ENCODE results near the gene L3MBTL2. TPM values are rescaled to one million over a fixed set of nuclear protein-coding genes. Genes with fewer than 3 reads are reported as not detected.

The L3MBTL2 gene
- total RNA-seq, 2 donors from 2014 or later = 16.1 to 18.9 TPM

DNA sequence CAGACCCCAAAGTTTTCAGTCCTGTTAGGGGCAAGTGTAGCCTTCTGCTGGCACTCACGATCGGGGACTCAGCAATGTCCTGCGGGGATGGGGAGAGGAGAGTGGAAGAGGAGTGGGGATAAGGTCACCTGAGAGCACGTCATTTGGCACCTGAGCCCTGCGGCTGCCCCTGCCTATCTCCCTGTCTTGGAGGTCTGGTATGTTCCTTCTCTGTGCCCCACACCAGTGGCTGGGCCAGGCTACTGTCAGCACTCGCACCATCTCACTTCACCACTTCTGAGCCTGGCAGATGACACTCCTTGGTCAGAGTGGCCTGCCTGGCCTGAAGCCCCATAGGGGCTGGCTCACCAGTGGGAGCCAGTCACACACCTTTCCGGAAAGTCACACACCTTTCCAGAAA is 55.8 kb downstream of the L3MBTL2 start:
- DNase-seq (no peak), ATAC-seq (no peak)
- intact Hi-C loops (cut with DNase I, micrococcal nuclease) = no loop called here

- intact Hi-C loops (cut with DNase I, micrococcal nuclease) = no loop called here
- ATAC-seq = no peak
Measured at GRCh38 chr22:41261541-41262249, 56.6 kb downstream of the L3MBTL2 start.

DNA sequence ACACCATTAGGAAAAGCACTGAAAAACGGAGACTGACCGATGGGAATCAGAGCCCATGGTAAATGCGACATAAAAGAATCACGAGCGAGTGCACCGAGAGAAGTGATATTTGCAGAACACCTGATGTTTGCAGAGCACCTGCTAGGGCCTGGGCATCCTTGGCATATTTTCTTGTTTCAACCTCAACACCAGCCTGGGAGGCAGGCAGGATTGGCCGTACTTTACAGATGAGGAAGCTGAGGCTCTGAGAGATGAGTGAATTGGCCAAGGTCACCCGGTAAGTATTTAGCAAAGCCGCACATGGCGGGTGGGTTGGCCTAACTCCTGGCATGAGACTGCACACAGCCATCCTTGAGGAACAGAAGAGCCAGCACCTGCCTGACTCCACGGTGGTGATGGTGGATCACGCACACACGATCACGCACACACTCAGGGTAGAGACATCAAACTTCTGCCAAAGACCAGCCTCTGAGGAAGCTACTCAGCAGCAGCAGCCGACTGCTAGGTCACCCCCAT is 57.2 kb downstream of the L3MBTL2 start:
- intact Hi-C loops (cut with DNase I, micrococcal nuclease) = no loop called here

More at GRCh38 chr22:41261541-41262249, 56.6 kb downstream of the L3MBTL2 start:
- no peak for DNase-seq

GRCh38 chr22:41263704-41264103 is 58.6 kb downstream of the L3MBTL2 start:
- intact Hi-C loops (cut with DNase I, micrococcal nuclease) = no loop called here
- no peak for ATAC-seq

More for the DNA sequence above, 57.2 kb downstream of the L3MBTL2 start:
- DNase-seq = no peak
- no peak for ATAC-seq

DNA sequence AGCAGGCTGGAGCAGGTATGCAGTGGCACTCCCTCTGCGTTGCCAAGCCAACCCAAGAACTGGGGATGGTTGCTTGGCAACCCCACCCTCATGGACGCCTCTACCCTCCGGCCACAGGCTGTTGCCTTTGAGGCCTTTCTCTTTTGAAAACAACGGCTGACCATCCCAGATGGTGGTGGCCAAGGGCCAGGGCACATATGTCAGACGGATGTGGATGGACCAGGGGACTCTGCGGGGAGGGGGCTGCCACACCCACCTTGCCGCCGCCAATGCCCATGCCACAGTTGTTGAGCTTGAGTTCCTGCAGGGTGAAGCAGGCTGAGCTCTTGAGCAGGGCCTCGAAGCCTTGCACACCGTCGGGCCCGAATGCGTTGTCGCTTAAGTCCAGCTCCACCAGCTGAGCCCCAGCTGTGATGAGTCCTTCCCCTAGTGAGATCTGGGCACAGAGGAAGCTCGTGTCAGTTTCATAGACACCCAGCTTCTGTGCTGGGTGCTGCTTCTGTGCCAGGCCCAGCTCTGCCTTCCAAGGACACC is 59.4 kb downstream of the L3MBTL2 start:
- ATAC-seq = no peak
- intact Hi-C loops (cut with DNase I, micrococcal nuclease) = no loop called here
- DNase-seq = no peak

More at GRCh38 chr22:41263704-41264103, 58.6 kb downstream of the L3MBTL2 start:
- DNase-seq = no peak

DNA sequence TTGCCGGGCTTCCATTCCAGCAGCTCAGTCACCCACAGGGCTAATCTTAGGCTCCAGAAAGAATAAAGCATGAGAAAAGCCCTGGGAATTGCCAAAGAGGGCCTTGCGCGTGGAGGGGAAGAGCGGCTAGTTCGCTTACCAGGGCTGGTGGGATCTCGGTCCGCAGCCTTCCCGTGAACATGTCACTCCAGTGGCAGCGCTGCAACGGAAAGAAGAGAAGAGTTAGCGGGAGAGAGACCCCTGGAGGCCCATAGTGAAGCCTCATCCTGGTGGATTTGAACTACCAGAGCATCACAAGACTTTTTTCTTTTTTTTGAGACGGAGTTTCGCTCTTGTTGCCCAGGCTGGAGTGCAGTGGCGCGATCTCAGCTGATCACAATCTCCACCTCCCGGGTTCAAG is 62.8 kb downstream of the L3MBTL2 start:
- intact Hi-C loops (cut with DNase I, micrococcal nuclease) = no loop called here
- no peak for DNase-seq
- no peak for ATAC-seq

- no peak for DNase-seq
- intact Hi-C loops (cut with DNase I, micrococcal nuclease) = no loop called here
- no peak for ATAC-seq
Measured at GRCh38 chr22:41271787-41272186, 66.7 kb downstream of the L3MBTL2 start.

GRCh38 chr22:41273128-41273527 is 68.0 kb downstream of the L3MBTL2 start:
- ATAC-seq (no peak), DNase-seq (no peak)
- intact Hi-C loops (cut with DNase I, micrococcal nuclease) = no loop called here

GRCh38 chr22:41274856-41275255 is 69.7 kb downstream of the L3MBTL2 start:
- no peak for DNase-seq
- ATAC-seq = no peak
- intact Hi-C loops (cut with DNase I, micrococcal nuclease) = no loop called here

GRCh38 chr22:41280065-41280464 is 75.0 kb downstream of the L3MBTL2 start:
- no peak for ATAC-seq
- intact Hi-C loops (cut with DNase I, micrococcal nuclease) = no loop called here
- no peak for DNase-seq

- intact Hi-C loops (cut with DNase I, micrococcal nuclease) = no loop called here
- DNase-seq (no peak), ATAC-seq (no peak)
Measured at GRCh38 chr22:41280854-41281253, 75.7 kb downstream of the L3MBTL2 start.

Small RNA genes lying within 50 kb of the gene (microRNA-seq; reads per million reads assigned to microRNA genes)
- 0 reads per million in 2 donors for gene MIR6889

Other genes starting within 250 kb of the L3MBTL2 start
- gene EP300, start 112.7 kb upstream of the L3MBTL2 start, total RNA-seq = 10 to 100 TPM; 63.0 to 67.6 TPM
- gene CHADL, start 35.6 kb downstream of the L3MBTL2 start, total RNA-seq = 1 to 10 TPM in 1 of 2 donors, under 1 TPM in 1; 0.61 to 2.6 TPM
- 10 to 100 TPM; 28.4 to 35.1 TPM for gene RANGAP1, start 80.9 kb downstream of the L3MBTL2 start, total RNA-seq
- gene ZC3H7B, start 96.2 kb downstream of the L3MBTL2 start, total RNA-seq = 10 to 100 TPM; 35.3 to 38.8 TPM
- gene TEF, start 176.6 kb downstream of the L3MBTL2 start, total RNA-seq = 10 to 100 TPM; 19.6 to 30.9 TPM
- gene TOB2, start 241.5 kb downstream of the L3MBTL2 start, total RNA-seq = 10 to 100 TPM; 57.5 to 66.7 TPM

Measured in left colon (tissue), 2 donors.